ENCODE measurements around the gene E4F1. TPM values are rescaled to one million over a fixed set of nuclear protein-coding genes. Genes with fewer than 3 reads are reported as not detected.

The E4F1 gene
- total RNA-seq, 2 donors from 2014 or later: 24.5 to 29.6 TPM

DNA sequence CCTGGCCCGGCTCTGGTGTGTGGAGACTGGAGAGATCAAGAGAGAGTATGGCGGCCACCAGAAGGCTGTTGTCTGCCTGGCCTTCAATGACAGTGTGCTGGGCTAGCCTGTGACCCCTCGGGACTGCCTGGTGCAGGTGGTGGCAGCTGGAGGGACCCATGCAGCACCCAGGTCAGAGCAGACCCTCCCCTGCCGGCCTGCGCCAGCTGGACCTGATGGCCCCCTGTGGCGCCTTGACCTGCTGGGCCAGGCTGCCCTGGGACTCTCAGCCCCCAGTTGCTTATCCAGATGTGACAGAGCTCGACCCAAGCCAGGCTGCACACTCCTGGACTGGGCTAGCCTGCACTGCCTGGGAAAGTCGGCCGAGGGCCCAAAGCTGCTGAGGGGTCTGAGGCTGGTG, 14.6 kb upstream of the E4F1 start:
- no peak for DNase-seq
- Mint-ChIP-seq H3K4me3 (no peak overlapping the region), H3K4me1 (peaks cover 14% of the 10 kb centered on the region), H3K36me3 (ENCODE audit: low read depth) (peaks cover 34% of the 10 kb centered on the region), H3K9me3 (no peaks in the 10 kb centered on the region), H3K27me3 (ENCODE audit: insufficient read depth) (peaks cover under 1% of the 10 kb centered on the region), H3K27ac (no peak overlapping the region)
- 92 to 96% methylated on average over 8 to 9 of the region's 9 CpGs for WGBS, 2 experiments (ENCODE audit: insufficient coverage in 1 of 2, insufficient read length in 1 of 2)
- H3K27me3 ChIP-seq (ENCODE audit: control insufficient read depth, insufficient read depth, low read length, poor library complexity, severe bottlenecking): no peaks in the 10 kb centered on the region
- no peak overlapping the region for H3K9ac ChIP-seq (ENCODE audit: extremely low read depth, low read length, poor library complexity, severe bottlenecking)
- peaks cover 32% of the 10 kb centered on the region for H3K36me3 ChIP-seq (ENCODE audit: control insufficient read depth, insufficient read depth, low read length)
- H3K9me3 ChIP-seq (ENCODE audit: control insufficient read depth, low read length): no peaks in the 10 kb centered on the region
- H3K27ac ChIP-seq (ENCODE audit: low read depth, low read length): no peak overlapping the region
- H3K4me1 ChIP-seq (ENCODE audit: control insufficient read depth, insufficient read depth, low read length): peaks cover 3% of the 10 kb centered on the region
- no peak overlapping the region for H3K4me3 ChIP-seq (ENCODE audit: low read length)
- TF ChIP-seq, protein P1, sequence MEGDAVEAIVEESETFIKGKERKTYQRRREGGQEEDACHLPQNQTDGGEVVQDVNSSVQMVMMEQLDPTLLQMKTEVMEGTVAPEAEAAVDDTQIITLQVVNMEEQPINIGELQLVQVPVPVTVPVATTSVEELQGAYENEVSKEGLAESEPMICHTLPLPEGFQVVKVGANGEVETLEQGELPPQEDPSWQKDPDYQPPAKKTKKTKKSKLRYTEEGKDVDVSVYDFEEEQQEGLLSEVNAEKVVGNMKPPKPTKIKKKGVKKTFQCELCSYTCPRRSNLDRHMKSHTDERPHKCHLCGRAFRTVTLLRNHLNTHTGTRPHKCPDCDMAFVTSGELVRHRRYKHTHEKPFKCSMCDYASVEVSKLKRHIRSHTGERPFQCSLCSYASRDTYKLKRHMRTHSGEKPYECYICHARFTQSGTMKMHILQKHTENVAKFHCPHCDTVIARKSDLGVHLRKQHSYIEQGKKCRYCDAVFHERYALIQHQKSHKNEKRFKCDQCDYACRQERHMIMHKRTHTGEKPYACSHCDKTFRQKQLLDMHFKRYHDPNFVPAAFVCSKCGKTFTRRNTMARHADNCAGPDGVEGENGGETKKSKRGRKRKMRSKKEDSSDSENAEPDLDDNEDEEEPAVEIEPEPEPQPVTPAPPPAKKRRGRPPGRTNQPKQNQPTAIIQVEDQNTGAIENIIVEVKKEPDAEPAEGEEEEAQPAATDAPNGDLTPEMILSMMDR (conservative IDR thresholded peaks at IDR 0.05): no peak

DNA sequence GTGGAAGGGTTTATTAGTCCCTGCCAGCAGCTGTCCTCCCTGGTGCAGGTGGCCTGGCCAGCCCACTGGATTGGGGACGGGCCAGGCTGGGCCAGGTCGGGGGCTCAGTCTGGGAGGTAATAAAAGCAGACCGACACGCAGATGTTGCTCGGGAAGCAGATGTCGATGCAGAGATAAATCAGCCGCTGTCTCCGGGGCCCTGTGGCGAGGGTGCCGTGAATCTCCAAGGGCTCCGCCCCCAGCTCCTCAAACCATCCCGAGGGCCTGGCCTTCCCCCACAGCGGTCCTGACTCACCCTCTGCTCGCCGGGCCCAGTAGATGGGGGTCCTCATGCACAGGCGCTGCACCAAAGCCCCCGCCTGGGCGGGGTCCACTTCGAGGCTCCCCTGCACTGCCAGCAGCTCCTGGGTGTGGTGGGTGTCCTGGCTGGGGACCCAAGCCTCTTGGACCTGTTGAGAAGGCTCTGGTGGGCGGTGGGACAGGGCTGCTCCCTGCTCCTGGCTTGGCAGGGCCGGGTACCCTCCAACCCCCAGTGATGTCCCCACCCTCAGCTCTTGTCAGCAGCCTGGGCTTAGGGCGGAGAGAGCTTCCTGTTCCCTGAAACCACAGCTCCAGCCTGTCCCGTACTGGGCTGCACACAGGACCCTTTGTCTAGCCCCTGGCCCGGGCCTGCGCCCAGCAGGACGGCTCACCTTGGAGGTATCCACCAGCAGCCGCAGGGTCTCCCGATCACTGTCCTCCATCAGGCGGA, 14.0 kb upstream of the E4F1 start:
- Histone ChIP-seq H3K9ac (ENCODE audit: extremely low read depth, low read length, poor library complexity, severe bottlenecking) (no peak overlapping the region), H3K4me3 (ENCODE audit: low read length) (no peak overlapping the region), H3K27me3 (ENCODE audit: control insufficient read depth, insufficient read depth, low read length, poor library complexity, severe bottlenecking) (no peaks in the 10 kb centered on the region), H3K27ac (ENCODE audit: low read depth, low read length) (no peak overlapping the region), H3K9me3 (ENCODE audit: control insufficient read depth, low read length) (no peaks in the 10 kb centered on the region), H3K36me3 (ENCODE audit: control insufficient read depth, insufficient read depth, low read length) (peaks cover 32% of the 10 kb centered on the region), H3K4me1 (ENCODE audit: control insufficient read depth, insufficient read depth, low read length) (peaks cover 3% of the 10 kb centered on the region)
- 96 to 97% methylated on average over 23 to 29 of the region's 29 CpGs for WGBS, 2 experiments (ENCODE audit: insufficient coverage in 1 of 2, insufficient read length in 1 of 2)
- H3K4me3 Mint-ChIP-seq: no peak overlapping the region
- no peaks in the 10 kb centered on the region for H3K9me3 Mint-ChIP-seq
- DNase-seq: no peak
- peaks cover 34% of the 10 kb centered on the region for H3K36me3 Mint-ChIP-seq (ENCODE audit: low read depth)
- H3K4me1 Mint-ChIP-seq: peaks cover 14% of the 10 kb centered on the region
- TF ChIP-seq, protein P1 (conservative IDR thresholded peaks at IDR 0.05): no peak
- H3K27me3 Mint-ChIP-seq (ENCODE audit: insufficient read depth): no peaks in the 10 kb centered on the region
- no peak overlapping the region for H3K27ac Mint-ChIP-seq

DNA sequence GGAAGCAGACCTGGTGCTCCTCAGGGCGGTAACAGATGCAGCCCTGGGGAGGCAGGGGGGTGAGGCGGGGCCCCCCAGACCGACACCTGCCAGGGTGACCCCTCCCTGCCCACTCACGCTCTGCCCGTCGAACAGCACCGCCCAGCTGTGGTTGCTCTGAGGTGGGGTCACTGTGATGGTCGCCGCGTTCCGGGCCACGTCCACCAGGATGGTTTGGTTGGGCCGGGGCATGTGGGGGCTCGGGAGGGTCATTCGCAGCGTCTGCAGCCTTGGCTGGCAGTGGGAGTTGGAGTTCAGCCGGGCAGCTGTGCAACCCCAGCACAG, 13.4 kb upstream of the E4F1 start:
- H3K9me3 Mint-ChIP-seq: no peaks in the 10 kb centered on the region
- Histone ChIP-seq H3K4me1 (ENCODE audit: control insufficient read depth, insufficient read depth, low read length) (peaks cover 3% of the 10 kb centered on the region), H3K9ac (ENCODE audit: extremely low read depth, low read length, poor library complexity, severe bottlenecking) (no peak overlapping the region), H3K36me3 (ENCODE audit: control insufficient read depth, insufficient read depth, low read length) (peaks cover 32% of the 10 kb centered on the region), H3K27ac (ENCODE audit: low read depth, low read length) (no peak overlapping the region), H3K9me3 (ENCODE audit: control insufficient read depth, low read length) (no peaks in the 10 kb centered on the region), H3K27me3 (ENCODE audit: control insufficient read depth, insufficient read depth, low read length, poor library complexity, severe bottlenecking) (no peaks in the 10 kb centered on the region), H3K4me3 (ENCODE audit: low read length) (no peak overlapping the region)
- no peaks in the 10 kb centered on the region for H3K27me3 Mint-ChIP-seq (ENCODE audit: insufficient read depth)
- DNase-seq: no peak
- H3K4me1 Mint-ChIP-seq: peaks cover 14% of the 10 kb centered on the region
- no peak overlapping the region for H3K4me3 Mint-ChIP-seq
- TF ChIP-seq, protein P1 (conservative IDR thresholded peaks at IDR 0.05): no peak
- H3K27ac Mint-ChIP-seq: no peak overlapping the region
- peaks cover 34% of the 10 kb centered on the region for H3K36me3 Mint-ChIP-seq (ENCODE audit: low read depth)
- 91 to 94% methylated on average over 11 to 17 of the region's 17 CpGs for WGBS, 2 experiments (ENCODE audit: insufficient coverage in 1 of 2, insufficient read length in 1 of 2)

Measured in endodermal cell (in vitro differentiated cells).